IMR-90 (cell line): ENCODE results near the gene POFUT2. TPM values are rescaled to one million over a fixed set of nuclear protein-coding genes. Genes with fewer than 3 reads are reported as not detected.

Experiments used
- ATAC-seq: fragments of 200-7000 bp; cut with Tn5 transposase; 2 replicates; pipeline ENCODE4 v1.9.1; 2020; ENCODE audit warnings: low read depth, mild to moderate bottlenecking, moderate library complexity
- BruUV-seq: library from RNA; stranded (reverse); fragments of 400-500 nt; replicated peaks from 2 replicates; lab custom pipeline; 2021; lab: Mats Ljungman, UMichigan
- CTCF ChIA-PET: fragments of 300-600 bp; formaldehyde crosslinking; extraction: SDS; loops from one replicate; lab custom pipeline; 2021; ENCODE audit warnings: antibody characterized with exemption; lab: Yijun Ruan, JAX
- POLR2A ChIA-PET: fragments of 300-600 bp; sonication (Branson Sonifier 250); formaldehyde crosslinking; loops from one replicate; lab custom pipeline; 2022; ENCODE audit warnings: antibody characterized with exemption; ENCODE audit not compliant: unreplicated experiment; lab: Charles Lee
- DNase-seq: peaks from one replicate; pipeline ENCODE4 v3.0.0; 2013
- H2AFZ ChIP-seq: replicated peaks from 2 replicates; pipeline ENCODE3; 2013; ENCODE audit warnings: low read length, mild to moderate bottlenecking; ENCODE audit not compliant: poor library complexity
- H2AK5ac ChIP-seq: 2 replicates; pipeline ENCODE4 v1.6.1; 2013; ENCODE audit warnings: low read depth, low read length, inconsistent platforms
- H2AK9ac ChIP-seq: replicated peaks from 2 replicates; pipeline ENCODE3; 2013; ENCODE audit warnings: mild to moderate bottlenecking, low read depth, low read length, moderate library complexity; ENCODE audit not compliant: poor library complexity
- H2BK120ac ChIP-seq: 2 replicates; pipeline ENCODE4 v1.6.1; 2013; ENCODE audit warnings: low read depth, low read length, inconsistent platforms
- H2BK15ac ChIP-seq: 3 replicates; pipeline ENCODE4 v1.6.1; 2013; ENCODE audit warnings: low read depth, low read length, inconsistent platforms
- H2BK20ac ChIP-seq: 2 replicates; pipeline ENCODE4 v1.6.1; 2013; ENCODE audit warnings: low read depth, mild to moderate bottlenecking, inconsistent platforms, low read length, moderate library complexity
- H2BK5ac ChIP-seq: 2 replicates; pipeline ENCODE4 v1.6.1; 2013; ENCODE audit warnings: mild to moderate bottlenecking, low read depth, low read length, inconsistent platforms; ENCODE audit not compliant: poor library complexity, severe bottlenecking
- H3K14ac ChIP-seq: replicated peaks from 2 replicates; pipeline ENCODE4 v1.6.1; 2013; ENCODE audit warnings: low read depth, low read length, inconsistent platforms
- H3K18ac ChIP-seq: 2 replicates; pipeline ENCODE4 v1.6.1; 2013; ENCODE audit warnings: low read depth, low read length, control low read depth
- H3K23ac ChIP-seq: 2 replicates; pipeline ENCODE4 v1.6.1; 2013; ENCODE audit warnings: low read depth, low read length, inconsistent platforms
- H3K27ac ChIP-seq: 2 replicates; pipeline ENCODE4 v1.5.1; 2013; ENCODE audit warnings: mild to moderate bottlenecking, control low read depth, low read length; ENCODE audit not compliant: insufficient read depth
- H3K27me3 ChIP-seq: 2 replicates; pipeline ENCODE4 v1.6.1; 2013; ENCODE audit warnings: low read length; ENCODE audit not compliant: control insufficient read depth, insufficient read depth
- H3K36me3 ChIP-seq: 2 replicates; pipeline ENCODE4 v1.6.1; 2013; ENCODE audit warnings: low read length, mixed read lengths; ENCODE audit not compliant: control insufficient read depth, insufficient read depth
- H3K4ac ChIP-seq: 2 replicates; pipeline ENCODE4 v1.6.1; 2013; ENCODE audit warnings: low read depth, low read length, inconsistent platforms
- H3K4me1 ChIP-seq: 2 replicates; pipeline ENCODE4 v1.6.1; 2013; ENCODE audit warnings: low read length, mixed read lengths; ENCODE audit not compliant: control insufficient read depth, insufficient read depth
- H3K4me2 ChIP-seq: 2 replicates; pipeline ENCODE4 v1.6.1; 2013; ENCODE audit warnings: low read depth, mild to moderate bottlenecking, control low read depth, low read length, moderate library complexity
- H3K4me3 ChIP-seq: 2 replicates; pipeline ENCODE4 v1.5.1; 2013; ENCODE audit warnings: low read depth, mild to moderate bottlenecking, control low read depth, low read length, moderate library complexity; ENCODE audit not compliant: insufficient read depth
- H3K56ac ChIP-seq: 2 replicates; pipeline ENCODE4 v1.6.1; 2013; ENCODE audit warnings: low read length, inconsistent platforms; ENCODE audit not compliant: insufficient read depth; ENCODE audit errors: extremely low read depth
- H3K79me1 ChIP-seq, 2 experiments: 2 replicates each; pipeline ENCODE4 v1.6.1; 2013; ENCODE audit warnings: low read length in 2 of 2, inconsistent platforms in 1 of 2, low read depth in 1 of 2
- H3K9ac ChIP-seq: 2 replicates; pipeline ENCODE4 v1.6.1; 2013; ENCODE audit warnings: low read depth, low read length, control low read depth
- H3K9me1 ChIP-seq: 2 replicates; pipeline ENCODE4 v1.6.1; 2013; ENCODE audit warnings: low read length, inconsistent platforms; ENCODE audit not compliant: insufficient read depth
- H3K9me3 ChIP-seq: 2 replicates; pipeline ENCODE4 v1.6.1; 2013; ENCODE audit warnings: low read length; ENCODE audit not compliant: control insufficient read depth, insufficient read depth
- H4K20me1 ChIP-seq: 2 replicates; pipeline ENCODE4 v1.6.1; 2013; ENCODE audit warnings: low read length, inconsistent platforms; ENCODE audit not compliant: insufficient read depth
- H4K5ac ChIP-seq: 2 replicates; pipeline ENCODE4 v1.6.1; 2013; ENCODE audit warnings: mild to moderate bottlenecking, low read depth, low read length, control low read depth
- H4K8ac ChIP-seq, 2 experiments: 2 replicates each; pipeline ENCODE4 v1.6.1; 2013; ENCODE audit warnings: low read depth in 2 of 2, low read length in 2 of 2, control low read depth in 1 of 2, inconsistent platforms in 1 of 2
- H4K91ac ChIP-seq: 2 replicates; pipeline ENCODE4 v1.6.1; 2013; ENCODE audit warnings: low read depth, low read length, inconsistent platforms; ENCODE audit not compliant: insufficient read depth
- BHLHE40 ChIP-seq: fragments of 150-350 bp; IDR thresholded peaks from 2 replicates; pipeline ENCODE4 v1.6.1; 2016; ENCODE audit warnings: mild to moderate bottlenecking, low read depth, low read length
- CEBPB ChIP-seq: IDR thresholded peaks from 2 replicates; pipeline ENCODE4 v1.6.1; 2012; ENCODE audit warnings: low read depth, low read length, improper control_type of control experiment
- CHD1 ChIP-seq: IDR thresholded peaks from 2 replicates; pipeline ENCODE4 v1.6.1; 2012; ENCODE audit warnings: low read depth, low read length, improper control_type of control experiment
- CTCF ChIP-seq: conservative IDR thresholded peaks from 2 replicates; pipeline ENCODE4 v1.5.1; 2012; ENCODE audit warnings: mild to moderate bottlenecking, low read depth, low read length, improper control_type of control experiment
- ELK1 ChIP-seq: fragments of 150-350 bp; IDR thresholded peaks from 2 replicates; pipeline ENCODE4 v1.6.1; 2016; ENCODE audit warnings: low read depth, mild to moderate bottlenecking, low read length, moderate library complexity, borderline replicate concordance
- FOS ChIP-seq: fragments of 150-350 bp; IDR thresholded peaks from 2 replicates; pipeline ENCODE4 v1.6.1; 2016; ENCODE audit warnings: low read depth, low read length
- MAFK ChIP-seq: IDR thresholded peaks from 2 replicates; pipeline ENCODE4 v1.6.1; 2012; ENCODE audit warnings: low read depth, low read length, improper control_type of control experiment
- MAZ ChIP-seq: IDR thresholded peaks from 2 replicates; pipeline ENCODE4 v1.6.1; 2012; ENCODE audit warnings: low read depth, mild to moderate bottlenecking, low read length, improper control_type of control experiment, moderate library complexity, borderline replicate concordance
- MXI1 ChIP-seq: IDR thresholded peaks from 2 replicates; pipeline ENCODE4 v1.6.1; 2012; ENCODE audit warnings: low read depth, mild to moderate bottlenecking, low read length, moderate library complexity, borderline replicate concordance
- NFE2L2 ChIP-seq: fragments of 150-350 bp; IDR thresholded peaks from 2 replicates; pipeline ENCODE4 v1.6.1; 2016; ENCODE audit warnings: low read depth, mild to moderate bottlenecking, low read length
- POLR2A ChIP-seq: IDR thresholded peaks from 2 replicates; pipeline ENCODE4 v1.6.1; 2012; ENCODE audit warnings: mild to moderate bottlenecking, low read depth, low read length
- RAD21 ChIP-seq: IDR thresholded peaks from 2 replicates; pipeline ENCODE4 v1.6.1; 2012; ENCODE audit warnings: low read length, improper control_type of control experiment
- RCOR1 ChIP-seq: IDR thresholded peaks from 2 replicates; pipeline ENCODE4 v1.6.1; 2012; ENCODE audit warnings: mild to moderate bottlenecking, low read length, improper control_type of control experiment; ENCODE audit not compliant: insufficient replicate concordance
- RFX5 ChIP-seq: IDR thresholded peaks from 2 replicates; pipeline ENCODE4 v1.8.0; 2012; ENCODE audit warnings: low read depth, mild to moderate bottlenecking, low read length, moderate library complexity
- USF2 ChIP-seq: fragments of 150-350 bp; IDR thresholded peaks from 2 replicates; pipeline ENCODE4 v1.6.1; 2017; ENCODE audit warnings: mild to moderate bottlenecking, antibody characterized with exemption, low read length, low read depth
- WGBS, 2 experiments: methylation state at CpG; one replicate each; pipeline versions ENCODE4 v1.1.5 to v1.1.7; 2013; ENCODE audit warnings: missing lambda C conversion rate in 2 of 2; ENCODE audit not compliant: insufficient read length in 1 of 2; ENCODE audit errors: extremely low coverage in 2 of 2; 5-methylcytosine and 5-hydroxymethylcytosine counted together
- dilution Hi-C: fragments of 300-500 bp; cut with HindIII; formaldehyde crosslinking; loops from one replicate; pipeline ENCODE4 v1.14.3; 2018; ENCODE audit warnings: low sequenced_read_pairs; ENCODE audit not compliant: unreplicated experiment
- in situ Hi-C: fragments of 300-500 bp; cut with MboI; formaldehyde crosslinking; loops from 3 replicates; pipeline ENCODE4 v1.14.3; 2019; ENCODE audit warnings: low sequenced_read_pairs, inconsistent platforms, mixed read lengths
- intact Hi-C: fragments of 100-400 bp; cut with micrococcal nuclease; formaldehyde crosslinking; loops from 2 replicates; pipeline ENCODE4 v1.10.0; 2022
- polyA plus RNA-seq, 3 experiments: library from polyadenylated mRNA; depleted of rRNA; stranded (reverse); fragments of >200 nt; gene quantifications; 2 replicates each; pipeline ENCODE4 v1.2.3, GENCODE V29; 2012; ENCODE audit warnings: low replicate concordance in 1 of 3
- total RNA-seq: library from RNA; depleted of rRNA; stranded (reverse); fragments of >200 nt; gene quantifications from 2 replicates; pipeline ENCODE4 v1.2.3, GENCODE V29; 2012

Gene POFUT2
- total and polyA plus RNA-seq, 2 of the 4 experiments (the other 2 are of a cell fraction) = 18.8 to 59.3 TPM

GRCh38 chr21:45219517-45219916 is 68.2 kb downstream of the POFUT2 start:
- intact Hi-C loops (no loop called here), in situ Hi-C loops (no loop called here), dilution Hi-C loops (no loop called here)
- no peak overlapping the region for H2AK5ac ChIP-seq
- ChIA-PET POLR2A (no interaction called here), CTCF (no interaction called here)
- H3K14ac ChIP-seq = no peak overlapping the region
- BruUV-seq = no TSS peak
- H3K23ac ChIP-seq = no peak overlapping the region
- no peak overlapping the region for H2BK5ac ChIP-seq
- H3K4ac ChIP-seq = no peak overlapping the region
- no peaks in the 10 kb centered on the region for H3K27me3 ChIP-seq
- H2AK9ac ChIP-seq = no peak overlapping the region
- 0 out of 2 replicates have a peak overlapping the region, but pooled peaks have one; percentile 28 for H3K18ac ChIP-seq
- H4K20me1 ChIP-seq = peaks cover 16% of the 10 kb centered on the region; the same call in 1 of the 2 replicates
- TF ChIP-seq RAD21 = no peak
- no peak for TF ChIP-seq BHLHE40
- no peak for TF ChIP-seq POLR2A
- TF ChIP-seq CTCF = no peak
- no peak for TF ChIP-seq CHD1
- no peak for TF ChIP-seq MAFK
- TF ChIP-seq ELK1 = no peak
- no peak for TF ChIP-seq MAZ
- TF ChIP-seq CEBPB = no peak
- no peak for TF ChIP-seq NFE2L2
- TF ChIP-seq MXI1 = no peak
- TF ChIP-seq USF2 = no peak
- no peak for TF ChIP-seq RFX5
- no peak for TF ChIP-seq RCOR1
- TF ChIP-seq FOS = no peak
- no CpG with 5 or more reads among the region's 6 CpGs for WGBS, 2 experiments
- H4K91ac ChIP-seq = no peak overlapping the region
- H3K9me1 ChIP-seq = peaks cover 14% of the 10 kb centered on the region
- DNase-seq = peak; percentile 31
- no peak overlapping the region for H4K8ac ChIP-seq
- ATAC-seq = peak; percentile 17; the same call in 1 of the 2 replicates
- H3K4me2 ChIP-seq = no peak overlapping the region
- no peak overlapping the region for H4K5ac ChIP-seq
- peaks cover 8% of the 10 kb centered on the region for H3K4me1 ChIP-seq
- no peak overlapping the region for H3K4me3 ChIP-seq
- H3K36me3 ChIP-seq = peaks cover 49% of the 10 kb centered on the region
- no peak overlapping the region for H2BK20ac ChIP-seq
- H2BK120ac ChIP-seq = no peak overlapping the region
- no peak overlapping the region for H3K9ac ChIP-seq
- peaks cover 23 to 25% of the 10 kb centered on the region in 2 experiments for H3K79me1 ChIP-seq
- peaks cover 2% of the 10 kb centered on the region; the same call in 1 of the 2 replicates for H3K9me3 ChIP-seq
- H3K56ac ChIP-seq = no peak overlapping the region
- H2BK15ac ChIP-seq = no peak overlapping the region
- H2AFZ ChIP-seq = no peak overlapping the region
- peak overlapping the region; percentile 36; the same call in 1 of the 2 replicates for H3K27ac ChIP-seq
